CD14-positive monocyte (primary cell): ENCODE data around the gene FAM117B. TPM values are rescaled to one million over a fixed set of nuclear protein-coding genes. Genes with fewer than 3 reads are reported as not detected.

Experiments used
- DNase-seq, 3 donors: peaks; one replicate each; pipeline ENCODE4 v3.0.0-alpha.2; 2011 to 2022
- H2AFZ ChIP-seq: 2 replicates; pipeline ENCODE4 v1.6.0; 2012; ENCODE audit warnings: mild to moderate bottlenecking, low read depth, low read length, inconsistent platforms; ENCODE audit not compliant: insufficient read depth, poor library complexity, severe bottlenecking
- H3K27ac ChIP-seq, 2 donors: 1 replicate in 1 of 2; 2 replicates in 1 of 2; pipeline ENCODE4 v1.5.1; 2012 to 2013; ENCODE audit warnings: low read length in 2 of 2, control low read depth in 1 of 2, inconsistent platforms in 1 of 2, low read depth in 1 of 2, mild to moderate bottlenecking in 1 of 2
- H3K27me3 ChIP-seq, 2 donors: one replicate each; pipeline versions ENCODE4 v1.6.0 to v1.6.1; 2011 to 2013; ENCODE audit warnings: low read length in 2 of 2; ENCODE audit not compliant: control insufficient read depth in 2 of 2, insufficient read depth in 2 of 2
- H3K36me3 ChIP-seq, 2 donors: replicated peaks in 1 of 2; 1 replicate in 1 of 2; 2 replicates in 1 of 2; pipeline versions ENCODE4 v1.5.1 to v1.6.1; 2012 to 2013; ENCODE audit warnings: low read length in 2 of 2, control low read depth in 1 of 2, inconsistent platforms in 1 of 2, mild to moderate bottlenecking in 1 of 2; ENCODE audit not compliant: insufficient read depth in 2 of 2, control insufficient read depth in 1 of 2
- H3K4me1 ChIP-seq, 2 donors: 1 replicate in 1 of 2; 2 replicates in 1 of 2; pipeline versions ENCODE4 v1.5.1 to v1.6.1; 2012 to 2013; ENCODE audit warnings: low read length in 2 of 2, control low read depth in 1 of 2, inconsistent platforms in 1 of 2, mild to moderate bottlenecking in 1 of 2, moderate library complexity in 1 of 2; ENCODE audit not compliant: insufficient read depth in 2 of 2, control insufficient read depth in 1 of 2
- H3K4me2 ChIP-seq: replicated peaks from 2 replicates; pipeline ENCODE3; 2012; ENCODE audit warnings: low read length, moderate library complexity, mild to moderate bottlenecking; ENCODE audit not compliant: poor library complexity, severe bottlenecking; ENCODE audit errors: extremely low read depth
- H3K4me3 ChIP-seq, 3 experiments: fragments of 200-600 bp in 1 of 3; sonication (generic) in 1 of 3; replicated peaks in 1 of 3; 1 replicate in 2 of 3; 2 replicates in 1 of 3; pipeline ENCODE4 v1.5.1; 2011 to 2013; ENCODE audit warnings: low read length in 3 of 3, mild to moderate bottlenecking in 3 of 3, control low read depth in 2 of 3, low read depth in 2 of 3, inconsistent platforms in 1 of 3, moderate library complexity in 1 of 3
- H3K79me2 ChIP-seq: 2 replicates; pipeline ENCODE4 v1.6.0; 2012; ENCODE audit warnings: mild to moderate bottlenecking, control low read depth, inconsistent platforms, low read length, moderate library complexity; ENCODE audit not compliant: insufficient read depth
- H3K9ac ChIP-seq: 2 replicates; pipeline ENCODE4 v1.6.0; 2017; ENCODE audit warnings: low read length, mild to moderate bottlenecking; ENCODE audit not compliant: insufficient read depth, poor library complexity, severe bottlenecking
- H3K9me3 ChIP-seq, 2 donors: replicated peaks in 1 of 2; 1 replicate in 1 of 2; 2 replicates in 1 of 2; pipeline versions ENCODE4 v1.5.1 to v1.6.1; 2012 to 2013; ENCODE audit warnings: low read length in 2 of 2, control low read depth in 1 of 2; ENCODE audit not compliant: control insufficient read depth in 1 of 2, insufficient read depth in 1 of 2
- H4K20me1 ChIP-seq: 2 replicates; pipeline ENCODE4 v1.6.0; 2012; ENCODE audit warnings: mild to moderate bottlenecking, low read length, control low read depth, moderate library complexity; ENCODE audit not compliant: insufficient read depth
- H3K27ac Mint-ChIP-seq, 7 donors: one replicate each; pipeline ENCODE4 v1.8.0; 2020; ENCODE audit warnings: mild to moderate bottlenecking in 7 of 7, mixed read lengths in 7 of 7, moderate library complexity in 6 of 7, inconsistent platforms in 2 of 7
- H3K27me3 Mint-ChIP-seq, 3 donors: one replicate each; pipeline ENCODE4 v1.8.0; 2021 to 2022; ENCODE audit warnings: low read depth in 3 of 3, mild to moderate bottlenecking in 3 of 3, mixed read lengths in 3 of 3, moderate library complexity in 3 of 3, inconsistent platforms in 1 of 3
- H3K36me3 Mint-ChIP-seq, 2 donors: one replicate each; pipeline ENCODE4 v1.8.0; 2020; ENCODE audit warnings: mixed read lengths in 2 of 2, inconsistent platforms in 1 of 2, mild to moderate bottlenecking in 1 of 2
- H3K4me1 Mint-ChIP-seq: one replicate; pipeline ENCODE4 v1.8.0; 2020; ENCODE audit warnings: mild to moderate bottlenecking, mixed read lengths
- H3K4me3 Mint-ChIP-seq, 2 donors: one replicate each; pipeline ENCODE4 v1.8.0; 2020; ENCODE audit warnings: mild to moderate bottlenecking in 2 of 2, mixed read lengths in 2 of 2, moderate library complexity in 1 of 2
- H3K9me3 Mint-ChIP-seq, 7 donors: one replicate each; pipeline ENCODE4 v1.8.0; 2020 to 2022; ENCODE audit warnings: mixed read lengths in 7 of 7, mild to moderate bottlenecking in 6 of 7, moderate library complexity in 6 of 7, inconsistent platforms in 2 of 7
- CTCF ChIP-seq: fragments of 200-600 bp; IDR thresholded peaks from one replicate; pipeline ENCODE4 v1.8.0; 2022; ENCODE audit warnings: antibody characterized with exemption, mild to moderate bottlenecking
- WGBS: methylation state at CpG from one replicate; pipeline ENCODE4 v1.1.5; 2013; ENCODE audit warnings: missing lambda C conversion rate; ENCODE audit not compliant: insufficient coverage; 5-methylcytosine and 5-hydroxymethylcytosine counted together
- intact Hi-C, 2 donors: fragments of 100-400 bp; cut with micrococcal nuclease; formaldehyde crosslinking; loops; one replicate each; pipeline versions ENCODE4 v1.15.0 to v1.15.1; 2023
- polyA plus RNA-seq, 3 donors: library from polyadenylated mRNA; depleted of rRNA in 1 of 3; unstranded in 2 of 3; stranded (reverse) in 1 of 3; fragments of 300-500 nt in 2 of 3; fragments of >200 nt in 1 of 3; fragmentation: Illumina TruSeq in 2 of 3; gene quantifications; 1 replicate in 2 of 3; 2 replicates in 1 of 3; pipeline ENCODE4 v1.2.3, GENCODE V29; 2012 to 2021
- small RNA-seq: library from RNA; depleted of rRNA; stranded (forward); fragments of <200 nt; gene quantifications from one replicate; pipeline ENCODE3, GENCODE V24; 2012; ENCODE audit warnings: low read depth; ENCODE audit not compliant: insufficient read length

The FAM117B gene
- polyA plus RNA-seq, 3 donors: 4.6 to 5.5 (median 4.6) TPM

- Histone ChIP-seq H3K4me1 (no peaks in the 10 kb centered on the region), H3K36me3 (no peaks in the 10 kb centered on the region), H3K4me3 (no peak overlapping the region), H3K9me3 (no peaks in the 10 kb centered on the region), H3K9ac (no peak overlapping the region), H3K27me3 (no peaks in the 10 kb centered on the region), H4K20me1 (no peaks in the 10 kb centered on the region), H3K27ac (no peak overlapping the region), H2AFZ (no peak overlapping the region), H3K79me2 (no peaks in the 10 kb centered on the region), H3K4me2 (no peak overlapping the region)
- no peak for TF ChIP-seq CTCF
- Mint-ChIP-seq H3K27me3 (no peaks in the 10 kb centered on the region), H3K4me3 (no peak overlapping the region), H3K9me3 (peaks cover 0 to 4% (median 0%) of the 10 kb centered on the region in 7 donors), H3K4me1 (no peaks in the 10 kb centered on the region), H3K27ac (no peak overlapping the region), H3K36me3 (peaks cover 0 to 5% of the 10 kb centered on the region in 2 donors)
- intact Hi-C loops: no loop called here
- no peak for DNase-seq
- no CpG with 5 or more reads among the region's 1 CpG for WGBS
Observed at GRCh38 chr2:202817771-202818170, 183.0 kb downstream of the FAM117B start.

- no peak overlapping the region for H3K27ac Mint-ChIP-seq
- 94% methylated on average over 2 of the region's 3 CpGs for WGBS
- intact Hi-C loops: no loop called here
Observed at GRCh38 chr2:202818321-202818720, 183.6 kb downstream of the FAM117B start.

More at GRCh38 chr2:202818321-202818720, 183.6 kb downstream of the FAM117B start:
- peaks cover 0 to 4% (median 0%) of the 10 kb centered on the region in 7 donors for H3K9me3 Mint-ChIP-seq
- Histone ChIP-seq H3K9ac (no peak overlapping the region), H3K36me3 (no peaks in the 10 kb centered on the region), H3K4me3 (no peak overlapping the region), H3K4me1 (no peaks in the 10 kb centered on the region), H3K79me2 (no peaks in the 10 kb centered on the region), H2AFZ (no peak overlapping the region), H3K4me2 (no peak overlapping the region), H3K9me3 (no peaks in the 10 kb centered on the region), H3K27me3 (no peaks in the 10 kb centered on the region), H4K20me1 (no peaks in the 10 kb centered on the region), H3K27ac (no peak overlapping the region)
- H3K27me3 Mint-ChIP-seq: no peaks in the 10 kb centered on the region
- H3K36me3 Mint-ChIP-seq: peaks cover 0 to 5% of the 10 kb centered on the region in 2 donors
- no peak for TF ChIP-seq CTCF
- no peaks in the 10 kb centered on the region for H3K4me1 Mint-ChIP-seq
- no peak overlapping the region for H3K4me3 Mint-ChIP-seq
- no peak for DNase-seq

Small RNA genes within 50 kb of the gene (small RNA-seq; reads per million reads assigned to genes)
- gene MTND4LP17: not detected

Other genes starting within 250 kb of the FAM117B start
- under 1 TPM; 0.17 to 0.85 (median 0.57) TPM for gene ICA1L, start 236.8 kb downstream of the FAM117B start, polyA plus RNA-seq